ENCODE measurements around the gene PLA2G4E.

DNA sequence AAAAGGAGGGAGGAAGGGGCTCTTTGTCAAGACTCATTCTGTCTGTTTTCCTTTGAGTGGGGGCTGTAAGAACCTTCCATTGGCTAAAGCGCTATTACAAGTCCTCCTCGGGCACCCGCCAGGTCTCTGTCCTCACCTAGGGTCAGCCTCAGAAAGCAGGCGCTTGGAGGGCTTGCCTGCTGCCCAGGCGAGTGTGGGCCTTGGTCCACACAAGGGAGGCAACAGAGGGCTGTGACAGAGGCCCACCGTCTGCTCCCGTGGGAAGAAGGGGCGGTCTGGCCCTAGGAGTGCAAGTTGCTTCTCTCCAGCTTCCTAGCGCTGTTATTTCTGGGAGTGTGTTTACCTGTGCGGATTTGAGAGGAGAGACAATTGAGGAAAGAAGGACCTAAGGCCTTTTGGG, 24.5 kb downstream of the PLA2G4E start:
- TF ChIP-seq YY1 (IDR thresholded peaks at IDR 0.05; ENCODE audit: insufficient read depth, insufficient read length) = no peak
- TF ChIP-seq ZNF274 (IDR thresholded peaks at IDR 0.05; ENCODE audit: low read depth, low read length) = no peak

Data from NT2/D1 (cell line).